Activated CD4-positive, alpha-beta T cell treated with anti-CD3 and anti-CD28 coated beads, Interleukin-10, Interleukin-2, amounts not matched to agents 100 ng/mL and 50 ng/mL, durations not matched to agents 16 hours and 8 hours (primary cell): ENCODE data around the gene MLNR.

Experiments
- DNase-seq: peaks from one replicate; pipeline ENCODE4 v3.0.0-alpha.2; 2020

Gene MLNR

DNA sequence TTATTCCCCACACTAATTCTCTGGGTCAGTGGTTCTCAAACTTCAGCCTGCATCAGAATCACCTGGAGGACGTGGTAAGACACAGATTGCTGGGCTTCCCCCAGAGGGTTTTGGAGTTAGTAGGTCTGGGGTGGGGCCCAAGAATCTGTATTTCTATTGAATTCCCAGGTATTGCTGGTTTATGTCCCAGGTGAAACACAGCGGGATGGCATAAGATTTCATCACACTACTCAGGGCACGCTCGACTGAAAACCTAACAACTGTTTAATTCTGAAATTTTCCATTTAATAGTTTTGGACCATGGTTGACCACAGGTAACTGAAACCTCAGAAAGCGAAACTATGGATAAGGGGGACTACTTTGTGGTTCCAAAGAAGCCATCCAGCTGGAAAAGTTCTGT is 6.5 kb downstream of the MLNR start:
- DNase-seq, result no peak

DNA sequence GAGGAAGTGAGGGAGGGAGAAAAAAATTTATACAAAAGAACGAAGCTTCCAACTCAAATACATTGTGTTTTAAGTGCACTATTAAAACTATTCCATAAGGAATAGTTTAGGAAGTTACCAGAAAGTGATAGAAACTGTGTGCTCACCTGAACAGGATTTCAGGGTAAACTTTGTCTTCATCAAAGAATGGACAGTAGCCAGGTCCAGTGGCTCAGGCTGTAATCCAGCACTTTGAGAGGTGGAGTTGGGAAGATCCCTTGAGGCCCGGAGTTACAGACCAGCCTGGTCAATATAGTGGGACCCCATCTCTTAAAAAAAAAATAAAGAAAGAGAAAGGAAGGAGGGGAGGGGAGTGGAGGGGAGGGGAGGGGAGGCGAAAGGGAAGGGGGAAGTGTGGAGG is 14.6 kb downstream of the MLNR start:
- DNase-seq, result no peak

DNA sequence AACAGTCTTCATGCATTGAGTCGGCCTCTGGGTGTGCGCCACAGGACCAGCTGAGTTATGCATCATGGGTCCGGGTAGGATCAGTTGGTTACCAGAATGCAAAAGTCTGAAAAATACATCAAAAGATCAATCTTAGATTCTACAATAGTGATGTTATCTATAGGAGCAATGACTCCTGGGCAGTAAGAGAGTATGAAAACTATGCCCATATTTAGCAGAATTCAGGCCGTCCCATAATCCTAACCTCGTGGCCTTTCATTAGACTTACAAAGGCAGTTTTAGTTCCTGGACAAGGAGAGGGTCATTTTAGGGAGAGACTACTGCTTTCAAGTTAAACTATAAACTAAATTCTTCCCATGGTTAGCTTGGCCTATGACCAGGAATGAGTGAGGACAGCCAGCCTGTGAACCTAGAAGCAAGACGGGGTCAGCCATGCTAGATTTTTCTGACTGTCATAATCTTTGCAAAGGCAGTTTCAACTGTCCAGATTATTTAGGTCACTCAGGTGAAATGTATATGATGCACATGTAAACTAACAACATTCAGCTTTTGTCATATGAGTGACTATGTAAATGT is 15.8 kb downstream of the MLNR start:
- DNase-seq, result no peak

DNA sequence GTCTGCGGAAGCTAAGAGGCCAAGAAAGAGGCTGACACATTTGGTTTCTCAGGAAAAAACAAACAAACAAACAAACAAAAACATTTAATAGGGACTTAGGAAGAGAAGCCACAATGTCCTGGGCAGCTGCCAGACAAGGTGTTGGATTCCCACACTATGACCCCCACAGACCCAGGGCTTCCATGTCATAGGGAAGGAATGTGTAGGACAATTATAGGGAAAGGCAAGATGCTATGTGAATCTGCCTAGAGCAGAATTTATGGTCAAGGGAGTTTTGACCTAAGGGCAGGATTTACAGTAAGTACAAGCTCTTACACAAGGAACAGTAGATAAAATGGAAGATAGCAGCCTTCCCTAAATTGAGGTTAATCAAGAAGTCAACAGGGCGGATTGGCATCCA is 18.5 kb downstream of the MLNR start:
- no peak for DNase-seq

DNA sequence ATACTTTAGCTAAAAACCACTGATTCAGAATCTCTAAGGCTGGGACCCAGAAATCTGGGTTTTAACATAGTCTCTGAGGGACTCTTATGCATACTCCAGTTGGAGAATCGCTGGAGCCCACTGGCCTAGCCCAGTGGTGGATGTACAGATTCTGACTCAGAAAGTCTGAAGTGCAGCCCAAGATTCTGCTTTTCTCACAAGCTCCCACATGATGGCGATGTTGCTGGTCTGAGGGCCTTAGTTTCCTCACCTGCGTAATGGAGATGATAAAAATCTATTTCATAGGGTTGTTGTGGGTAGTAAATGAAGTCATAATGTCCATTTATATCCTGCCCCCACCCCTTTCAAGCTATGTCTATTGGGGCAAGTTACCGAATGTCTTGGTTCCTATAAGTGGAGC is 19.9 kb downstream of the MLNR start:
- DNase-seq, result peak; percentile 53

DNA sequence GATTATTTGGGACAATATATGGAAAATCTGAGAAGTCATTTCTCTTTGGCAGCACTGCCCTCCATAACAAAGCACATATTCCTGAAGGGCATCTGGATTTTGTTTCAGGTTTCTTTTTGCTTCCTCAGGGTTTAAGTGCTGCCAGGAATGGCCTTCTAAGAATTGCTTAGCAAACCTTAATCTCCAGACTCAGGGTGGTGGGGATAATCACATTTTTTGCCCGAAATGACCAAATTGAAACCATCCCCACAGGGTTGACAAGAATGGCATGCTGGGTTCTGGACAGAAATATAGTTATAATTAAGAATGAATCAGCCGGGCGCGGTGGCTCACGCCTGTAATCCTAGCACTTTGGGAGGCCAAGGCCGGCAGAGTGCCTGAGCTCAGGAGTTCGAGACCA is 21.2 kb downstream of the MLNR start:
- no peak for DNase-seq

DNA sequence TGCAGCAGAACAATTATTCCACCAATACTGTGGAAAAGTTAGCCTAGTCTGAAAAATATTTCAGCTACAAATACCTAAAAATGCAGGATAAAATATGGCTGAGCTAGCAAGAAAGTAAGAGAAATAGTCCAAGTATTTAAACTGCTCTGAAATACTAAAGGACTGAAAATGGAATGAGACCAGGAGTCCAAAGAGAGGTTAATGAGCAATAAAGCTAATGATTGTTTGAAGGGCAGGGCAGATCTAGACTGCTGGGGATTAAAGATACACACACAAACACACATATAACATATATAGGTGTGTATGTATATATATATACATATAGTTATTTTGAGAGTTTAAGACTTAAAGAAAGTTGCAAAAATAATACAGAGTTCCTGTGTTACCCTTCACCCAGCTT is 25.0 kb downstream of the MLNR start:
- no peak for DNase-seq

DNA sequence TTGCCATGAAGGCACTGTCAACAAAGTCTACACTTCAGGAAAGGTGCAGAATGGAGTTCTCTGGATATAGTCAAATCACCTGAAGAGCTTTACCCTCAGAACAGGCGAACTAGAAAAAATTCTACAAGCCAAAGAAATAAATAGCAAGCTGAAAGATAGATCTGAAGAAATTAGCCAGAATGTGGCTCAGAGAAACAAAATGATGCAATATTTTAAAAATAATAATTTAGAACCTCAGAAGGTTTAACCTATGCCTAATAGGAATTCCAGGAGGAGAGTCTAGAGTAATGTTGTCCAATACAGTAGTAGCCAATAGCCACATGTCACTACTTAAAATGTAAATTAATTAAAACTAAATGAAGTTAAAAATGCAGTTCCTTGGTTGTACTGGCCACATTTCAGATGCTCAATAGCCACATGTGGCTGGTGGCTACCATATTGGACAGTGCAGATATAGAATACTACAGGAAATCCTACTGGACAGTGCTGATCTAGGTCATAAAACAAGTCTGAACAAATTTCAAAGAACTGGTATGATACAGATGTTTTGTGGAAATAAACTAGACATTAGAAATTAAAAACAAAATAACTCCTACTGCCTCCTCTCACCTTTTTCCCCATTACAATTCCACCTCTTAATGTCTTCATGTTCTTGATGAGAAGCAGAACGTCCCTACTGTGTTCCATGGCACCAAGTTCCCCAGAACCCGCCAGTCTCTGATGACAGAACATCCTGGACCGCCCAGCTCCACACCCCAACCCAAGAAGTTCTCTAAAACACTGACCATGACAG is 26.9 kb downstream of the MLNR start:
- no peak for DNase-seq

DNA sequence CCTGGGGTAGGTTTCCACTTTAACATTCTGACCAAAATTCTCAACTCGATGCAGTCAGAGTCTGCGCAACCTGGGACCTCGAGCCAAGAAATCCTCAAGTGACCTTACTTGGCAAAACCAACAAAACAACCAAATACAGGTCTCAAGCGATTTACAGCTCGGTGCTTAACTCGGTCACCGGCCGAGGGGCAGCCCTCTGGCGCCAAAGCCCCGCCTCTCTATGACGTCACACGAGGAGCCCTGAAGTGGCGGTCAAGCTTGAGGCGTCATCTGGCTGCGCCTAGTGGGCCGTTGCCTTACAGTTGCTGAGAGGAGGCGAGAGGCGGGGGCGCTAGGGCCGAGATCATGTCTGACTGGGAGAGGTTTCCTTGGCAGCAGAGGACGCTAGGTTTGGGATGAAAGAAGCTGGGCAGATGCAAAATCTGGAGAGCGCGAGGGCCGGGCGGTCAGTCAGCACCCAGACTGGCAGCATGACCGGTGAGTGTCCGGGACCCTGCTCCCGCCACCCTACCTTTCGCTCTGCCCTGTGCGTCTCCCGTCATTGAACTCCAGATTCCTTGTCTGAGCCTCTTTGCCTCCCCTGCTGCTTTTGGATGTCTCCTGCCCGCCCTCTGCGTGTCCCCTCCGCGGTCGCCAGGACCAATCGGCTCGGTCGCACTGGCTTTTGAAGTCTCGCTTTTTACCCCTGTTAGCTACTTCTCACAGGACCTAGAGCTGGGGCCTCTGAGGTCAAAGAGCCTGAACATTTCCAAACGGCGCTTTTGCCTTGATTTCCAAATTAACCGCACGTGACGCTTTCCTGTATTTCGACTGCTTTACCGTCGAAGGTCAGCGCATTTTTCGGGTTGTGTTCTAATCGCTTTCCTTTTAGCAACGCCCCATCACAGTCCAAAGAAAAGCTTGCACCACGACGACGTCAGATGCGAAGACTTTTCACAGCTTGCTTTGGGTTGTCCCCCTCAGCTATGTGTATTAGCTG is 27.8 kb downstream of the MLNR start, which contains the start of gene CDADC1:
Gene CDADC1, plus strand, starts transcription at position 283 of the 979 bp plus-strand sequence. Its CDS starts 113 bp downstream, at position 396.
- DNase-seq, result peak; percentile 97

DNA sequence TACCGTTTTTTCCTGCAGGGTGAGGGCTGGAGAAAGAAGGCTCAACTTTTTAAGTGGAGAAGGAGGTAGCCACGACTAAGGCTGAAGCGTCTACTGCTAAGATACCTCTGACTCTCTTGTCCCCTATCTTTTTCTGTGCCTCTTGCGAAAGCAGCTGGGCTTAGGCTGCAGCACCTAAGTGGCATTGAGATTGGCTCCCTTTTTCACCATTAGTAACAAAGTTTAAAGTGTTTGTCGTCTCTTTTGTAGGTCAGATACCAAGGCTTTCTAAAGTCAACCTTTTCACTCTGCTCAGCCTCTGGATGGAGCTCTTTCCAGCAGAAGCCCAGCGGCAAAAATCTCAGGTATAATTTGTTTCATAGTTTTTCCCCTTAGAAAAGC is 28.5 kb downstream of the MLNR start:
- DNase-seq, result peak; percentile 4

DNA sequence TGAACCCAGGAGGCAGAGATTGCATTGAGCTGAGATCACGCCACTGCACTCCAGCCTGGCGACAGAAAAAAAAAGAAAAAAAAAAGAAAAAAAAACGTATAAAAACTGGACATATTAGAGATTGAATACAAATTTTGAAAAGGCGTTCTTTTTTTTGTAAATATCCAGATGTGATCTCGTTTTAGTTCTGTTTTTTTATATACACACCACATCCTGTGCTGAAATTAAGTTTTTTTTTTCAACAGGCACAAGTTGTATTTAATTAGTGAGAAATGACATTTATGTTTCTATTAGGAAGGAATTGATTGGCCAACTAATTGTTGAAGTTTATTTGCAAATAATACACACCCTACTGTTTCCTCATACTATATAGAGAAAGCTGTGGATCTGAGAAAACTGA is 31.2 kb downstream of the MLNR start:
- DNase-seq, result no peak

DNA sequence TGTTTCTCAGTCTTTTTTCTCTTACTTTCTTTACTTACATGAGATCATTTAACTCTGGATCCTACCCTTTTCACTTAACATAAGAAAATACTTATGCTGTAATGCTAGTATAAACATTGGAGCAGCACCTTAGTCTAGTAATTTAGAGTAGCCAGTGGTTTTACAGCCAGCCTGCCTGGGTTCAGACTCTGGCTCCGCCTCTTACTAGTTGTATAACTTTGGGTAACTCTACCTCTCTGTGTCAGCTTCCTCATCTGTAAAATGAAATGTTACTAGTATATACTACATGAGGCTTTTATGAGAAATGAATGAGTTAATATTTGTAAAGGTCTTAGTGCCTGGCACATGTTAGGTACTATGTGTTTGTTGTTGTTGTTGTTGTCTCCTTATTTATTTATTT is 33.2 kb downstream of the MLNR start:
- DNase-seq, result peak; percentile 20

DNA sequence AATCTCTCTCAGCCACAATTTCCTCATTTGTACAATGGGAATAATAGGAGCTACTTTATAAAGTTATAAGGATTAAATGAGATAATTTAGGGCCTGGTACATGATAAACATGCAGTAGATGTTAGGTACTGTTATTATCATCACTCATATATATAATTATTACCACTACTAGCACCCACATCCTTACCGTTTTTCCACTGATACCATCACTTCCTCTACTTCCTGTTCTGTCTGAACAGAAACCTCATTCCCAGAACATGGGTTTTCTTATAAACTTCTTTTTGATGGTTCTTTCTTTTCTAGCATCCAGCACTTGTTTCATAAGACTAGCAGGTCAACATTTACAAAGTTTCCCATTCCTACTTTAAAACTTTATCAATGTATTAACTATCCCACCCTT is 33.9 kb downstream of the MLNR start:
- DNase-seq, result no peak

DNA sequence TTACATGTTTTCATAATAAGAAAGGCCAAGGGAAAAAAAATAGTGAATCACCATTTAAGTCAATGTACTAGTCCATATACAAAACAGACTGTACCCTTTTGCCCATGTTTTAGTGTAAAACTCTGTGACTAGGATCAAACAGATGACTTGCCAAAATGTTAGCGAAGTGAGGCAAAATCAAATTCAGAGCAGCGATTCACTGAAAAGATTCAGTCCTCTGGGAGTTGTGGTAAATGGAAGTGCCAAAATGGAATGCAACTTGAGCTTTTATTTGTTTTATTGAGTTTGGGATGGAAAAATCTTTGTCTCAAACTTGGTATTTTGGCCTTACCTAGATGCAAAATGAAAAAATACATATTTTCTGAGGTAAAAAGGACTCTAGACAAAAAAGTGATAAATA is 36.7 kb downstream of the MLNR start:
- DNase-seq, result no peak

DNA sequence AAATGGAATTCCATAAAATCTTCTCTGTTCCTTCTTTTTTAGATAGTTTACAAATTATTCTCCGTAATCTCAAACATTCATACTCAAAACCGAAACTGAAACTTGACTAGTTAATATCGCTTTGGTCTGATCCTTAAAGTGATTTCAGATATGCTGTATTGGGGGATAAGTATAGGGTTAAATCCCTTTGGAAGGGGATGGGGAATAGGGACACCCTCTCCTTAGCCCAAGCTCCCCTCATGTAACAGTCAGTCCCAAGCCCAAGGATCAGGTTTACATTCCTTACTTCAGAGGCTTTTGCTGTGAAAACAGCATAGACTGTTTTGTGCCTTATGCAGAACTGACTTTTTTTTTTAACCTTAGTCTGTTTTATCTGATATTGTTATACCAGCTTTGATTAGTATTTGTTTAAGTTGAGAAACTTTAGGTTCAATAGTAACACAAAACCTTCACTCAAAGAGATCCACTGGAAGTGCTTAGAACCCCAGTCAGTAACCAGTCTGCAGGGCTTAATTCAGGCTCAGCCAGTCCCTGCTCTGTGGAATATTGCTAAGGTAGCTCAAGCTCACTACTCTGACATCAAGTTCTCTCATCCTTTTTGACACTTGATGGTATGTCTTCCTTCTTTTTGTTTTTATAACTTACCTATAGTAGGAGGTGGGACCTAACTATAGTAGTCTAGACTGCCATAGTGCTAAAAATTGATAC is 38.1 kb downstream of the MLNR start:
- peak; percentile 23 for DNase-seq

DNA sequence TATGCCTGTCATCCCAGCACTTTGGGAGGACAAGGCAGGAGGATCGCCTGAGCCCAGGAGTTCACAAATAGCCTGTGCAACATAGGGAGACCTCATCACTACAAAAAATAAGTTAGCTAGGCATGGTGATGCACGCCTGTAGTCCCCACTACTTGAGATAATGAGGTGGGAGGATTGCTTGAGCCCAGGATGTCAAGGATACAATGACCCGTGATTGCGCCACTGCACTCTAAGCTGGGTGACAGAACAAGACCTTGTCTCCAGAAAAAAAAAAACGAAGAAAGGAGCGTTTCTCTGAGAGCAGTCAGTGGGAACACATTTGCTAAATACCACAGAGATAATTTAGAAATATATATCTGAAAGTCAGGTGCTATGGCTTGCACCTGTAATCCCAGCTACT is 39.4 kb downstream of the MLNR start:
- no peak for DNase-seq

DNA sequence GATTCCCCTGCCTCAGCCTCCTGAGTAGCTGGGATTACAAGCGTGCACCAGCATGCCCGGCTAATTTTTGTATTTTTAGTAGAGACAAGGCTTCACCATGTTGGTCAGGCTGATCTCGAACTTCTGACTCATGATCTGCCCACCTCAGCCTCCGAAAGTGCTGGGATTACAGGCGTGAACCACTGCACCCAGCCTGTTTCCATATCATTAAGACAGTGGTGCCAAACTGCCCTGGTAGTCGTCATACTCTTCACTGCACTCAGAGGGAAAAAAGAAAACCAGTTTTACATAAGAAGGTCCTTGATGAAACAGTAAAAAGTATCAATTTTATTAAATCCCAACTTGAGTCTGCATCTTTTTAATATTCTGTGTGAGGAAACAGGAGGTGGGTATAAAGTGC is 42.5 kb downstream of the MLNR start:
- DNase-seq, result peak; percentile 19

DNA sequence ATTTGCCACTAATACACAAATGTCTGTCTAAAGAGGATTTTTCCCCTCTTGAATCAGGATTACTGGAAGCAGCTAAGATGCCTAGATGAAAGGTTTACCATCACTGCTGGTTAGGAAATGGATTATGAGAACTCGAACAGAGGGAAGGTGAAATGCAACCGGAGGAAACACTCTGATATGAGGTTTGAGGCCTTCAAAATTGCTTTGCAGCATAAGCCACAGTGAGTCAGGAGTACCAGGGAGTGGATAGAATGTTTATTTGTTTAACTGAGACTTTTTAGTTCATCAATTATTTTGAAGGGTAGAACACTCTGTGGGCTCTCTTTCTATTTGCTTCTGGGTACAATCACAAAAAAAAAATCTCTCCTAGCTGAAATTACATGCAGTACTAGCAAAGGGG is 45.7 kb downstream of the MLNR start:
- no peak for DNase-seq

DNA sequence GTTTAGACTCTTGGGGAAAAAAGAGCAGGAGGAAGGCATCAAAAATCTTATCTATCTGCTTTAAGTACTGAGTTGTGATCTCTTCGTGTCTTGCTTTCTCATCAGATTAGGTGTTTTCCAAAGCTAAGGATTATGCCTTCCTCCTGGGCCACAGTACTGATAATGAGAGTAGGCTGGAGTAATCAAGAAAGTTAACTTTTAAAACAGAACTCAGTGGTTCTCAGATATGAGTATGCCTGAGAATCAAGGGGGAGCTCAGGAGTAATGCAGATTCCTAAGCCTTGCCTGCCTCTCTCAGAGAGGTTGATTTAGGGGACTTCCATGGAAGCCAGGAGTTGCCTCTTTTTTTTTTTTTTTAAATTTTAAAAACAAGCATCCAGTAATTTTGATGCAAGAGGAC is 51.1 kb downstream of the MLNR start:
- peak; percentile 50 for DNase-seq
